Germinal center (tissue), 1 donor: ENCODE results near the gene QSER1.

Experiments
- DNase-seq: peaks from one replicate; pipeline ENCODE4 v3.0.0; 2012; ENCODE audit warnings: mixed read lengths, low spot score

The QSER1 gene

GRCh38 chr11:32890843-32891656, 1.6 kb upstream of the QSER1 start:
- DNase-seq: no peak

DNA sequence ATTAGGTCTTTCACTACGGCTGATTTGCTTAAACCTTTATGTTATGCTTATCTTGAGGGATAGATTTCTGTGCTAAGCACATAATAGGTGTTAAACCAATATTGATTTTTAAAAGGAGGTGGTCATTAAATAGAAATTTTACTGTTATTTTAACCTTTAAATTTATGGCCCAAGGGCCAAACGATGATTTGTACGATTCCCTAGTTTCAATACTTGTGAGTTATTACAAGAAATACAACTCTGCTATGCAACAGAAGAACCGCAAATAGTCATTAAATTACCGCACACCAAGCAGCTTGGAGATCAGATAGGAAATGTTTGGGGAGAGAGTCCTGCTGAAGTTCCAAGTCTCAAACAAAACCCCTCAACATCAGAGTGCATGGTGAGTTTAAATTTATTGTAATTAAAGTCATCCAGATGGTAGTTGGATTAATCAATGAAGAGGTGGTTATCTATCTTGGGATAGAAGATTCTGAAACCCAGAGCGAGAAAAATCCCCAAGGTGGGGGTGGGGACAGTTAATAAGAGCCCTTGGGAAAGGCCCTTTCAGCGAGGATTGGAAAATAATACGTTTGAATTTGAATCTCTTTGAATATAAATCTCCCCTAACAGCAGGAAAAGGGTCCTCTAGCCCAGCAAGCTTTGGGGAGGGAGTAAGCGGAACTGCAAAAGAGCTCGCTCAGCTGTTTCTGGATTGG, 805 bp upstream of the QSER1 start:
- DNase-seq: peak; percentile 58

- no peak for DNase-seq
Measured at GRCh38 chr11:32893093-32893342, 407 bp downstream of the QSER1 start.

DNA sequence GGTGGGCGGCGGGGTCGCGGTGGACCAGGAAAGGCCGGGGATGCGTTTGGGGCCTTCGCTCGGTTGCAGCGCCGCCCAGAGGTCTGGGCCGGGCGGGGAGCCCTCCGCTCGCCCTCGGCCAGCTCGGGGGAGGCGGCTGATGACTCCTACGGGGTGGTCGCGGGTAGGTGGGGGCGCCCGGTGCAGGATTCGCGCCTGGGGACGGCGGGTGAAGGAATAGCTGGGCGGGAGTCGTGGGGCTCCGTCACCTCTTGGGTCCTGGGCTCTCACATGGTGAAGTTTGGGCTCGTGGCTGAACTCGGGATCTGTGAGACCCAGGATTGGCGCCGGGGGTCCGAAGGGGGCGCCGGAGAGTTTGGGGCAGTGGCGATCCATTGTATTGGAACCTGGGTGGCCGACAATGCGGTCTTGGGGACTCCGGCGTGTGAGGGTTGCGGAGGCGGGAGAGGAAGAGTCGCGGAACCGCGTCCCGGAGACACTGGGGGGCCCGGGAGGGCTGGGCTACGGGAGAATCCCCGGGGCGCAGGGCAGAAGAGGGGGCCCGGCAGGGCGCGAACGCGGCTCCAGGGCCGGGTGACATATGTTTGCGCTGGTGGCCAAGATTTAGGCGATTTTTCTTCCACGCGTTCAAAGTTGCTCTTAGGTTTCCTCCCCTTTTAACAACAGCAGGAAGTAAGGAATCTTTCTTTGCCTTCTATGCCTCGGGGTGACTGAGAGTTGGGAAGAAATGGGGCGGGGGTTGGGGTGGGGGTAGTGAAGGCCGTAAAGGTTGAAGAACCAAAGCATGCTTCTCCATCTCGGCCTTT, 935 bp downstream of the QSER1 start:
- DNase-seq: peak; percentile 69

DNA sequence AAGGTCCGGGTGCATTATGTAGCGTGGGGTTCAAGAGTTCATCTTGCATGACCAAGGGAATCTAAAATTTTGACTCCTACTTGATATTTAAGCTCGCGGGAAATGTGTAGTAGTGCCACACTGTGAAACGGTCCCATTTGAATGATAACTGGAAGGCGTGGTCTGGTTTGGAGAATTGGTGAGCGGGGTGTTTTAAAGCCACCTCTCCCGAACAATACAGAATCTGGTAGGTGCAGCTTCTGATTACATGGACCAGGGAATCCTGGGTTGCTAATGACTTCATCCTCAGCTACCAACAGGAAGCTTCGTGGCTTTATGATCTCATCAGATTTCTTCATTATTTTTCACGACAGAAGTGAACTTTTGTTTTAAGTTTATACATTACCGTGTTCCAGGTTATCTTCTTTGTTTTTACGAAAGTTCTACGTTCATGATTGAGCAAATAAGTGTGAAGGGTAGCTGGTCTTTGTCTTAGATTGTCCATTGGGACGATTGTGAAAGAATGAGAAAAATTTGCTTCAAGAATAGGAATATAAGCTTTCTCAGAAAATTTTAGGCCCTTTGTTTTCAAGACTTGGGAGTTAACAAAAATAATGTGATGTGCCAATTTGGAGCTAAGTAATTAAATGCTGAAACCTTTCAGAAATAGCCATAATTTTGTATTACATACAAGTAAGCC, 1.7 kb downstream of the QSER1 start:
- peak; percentile 43 for DNase-seq

GRCh38 chr11:32894921-32895320, 2.3 kb downstream of the QSER1 start:
- no peak for DNase-seq

- DNase-seq: no peak
Measured at GRCh38 chr11:32895471-32895870, 2.9 kb downstream of the QSER1 start.

- DNase-seq: no peak
Measured at GRCh38 chr11:32897103-32897502, 4.5 kb downstream of the QSER1 start.

DNA sequence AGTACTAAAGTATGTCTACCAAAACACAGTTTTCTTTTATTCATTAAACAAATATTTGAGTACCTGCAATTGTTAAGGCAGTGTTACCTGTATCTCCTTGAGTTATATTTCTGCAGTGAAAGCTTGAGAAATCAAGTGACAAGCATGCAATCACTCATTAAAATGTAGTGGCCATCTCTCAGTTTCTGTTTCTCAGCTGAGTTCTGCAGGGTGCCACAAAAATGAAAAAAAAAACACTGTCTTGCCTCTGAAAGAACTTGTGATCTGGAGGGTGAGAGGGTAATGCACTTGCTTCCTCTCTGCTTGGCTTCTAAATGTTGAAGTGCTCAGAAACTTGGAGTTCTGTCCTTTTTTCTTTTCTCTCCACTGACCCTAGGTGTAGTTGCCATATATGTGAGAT, 6.8 kb downstream of the QSER1 start:
- DNase-seq: no peak

GRCh38 chr11:32902089-32902665, 9.6 kb downstream of the QSER1 start:
- no peak for DNase-seq

- no peak for DNase-seq
Measured at GRCh38 chr11:32905028-32905667, 12.5 kb downstream of the QSER1 start.

DNA sequence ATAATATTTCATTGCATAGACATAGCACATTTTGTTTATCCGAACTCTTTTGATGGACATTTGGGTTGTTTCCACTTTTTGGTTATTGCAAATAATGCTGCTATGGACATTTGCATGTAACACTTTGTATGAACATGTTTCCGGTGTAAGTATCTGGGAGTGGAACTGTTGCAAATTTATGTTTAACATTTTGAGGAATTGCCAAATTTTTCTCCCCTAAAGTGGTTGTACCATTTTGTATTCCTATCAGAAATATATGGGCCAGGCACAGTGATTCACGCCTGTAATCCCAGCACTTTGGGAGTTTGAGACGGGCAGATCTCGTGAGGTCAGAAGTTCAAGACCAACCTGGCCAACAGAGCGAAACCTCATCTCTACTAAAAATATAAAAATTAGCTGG, 16.0 kb downstream of the QSER1 start:
- no peak for DNase-seq

- no peak for DNase-seq
Measured at GRCh38 chr11:32911413-32911812, 18.8 kb downstream of the QSER1 start.

DNA sequence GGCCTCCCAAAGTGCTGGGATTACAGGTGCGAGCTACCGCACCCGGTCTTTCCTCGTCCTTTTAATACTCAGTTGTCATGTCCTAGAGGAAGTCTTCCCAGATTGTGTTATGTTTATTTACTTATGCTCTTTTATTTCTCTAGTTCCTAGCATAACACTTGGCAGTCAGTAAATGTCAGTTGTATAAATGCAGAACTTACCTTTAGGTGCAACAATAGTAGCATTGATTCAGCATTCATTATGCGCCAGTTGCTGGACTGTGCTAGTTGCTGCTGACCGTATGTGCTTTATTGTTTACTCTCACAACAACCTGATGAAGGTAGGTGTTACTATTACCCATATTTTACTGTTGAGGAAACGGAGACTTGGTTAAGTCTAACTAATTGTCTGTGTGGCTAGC, 20.8 kb downstream of the QSER1 start:
- DNase-seq: no peak

GRCh38 chr11:32916361-32916760, 23.8 kb downstream of the QSER1 start:
- DNase-seq: no peak

DNA sequence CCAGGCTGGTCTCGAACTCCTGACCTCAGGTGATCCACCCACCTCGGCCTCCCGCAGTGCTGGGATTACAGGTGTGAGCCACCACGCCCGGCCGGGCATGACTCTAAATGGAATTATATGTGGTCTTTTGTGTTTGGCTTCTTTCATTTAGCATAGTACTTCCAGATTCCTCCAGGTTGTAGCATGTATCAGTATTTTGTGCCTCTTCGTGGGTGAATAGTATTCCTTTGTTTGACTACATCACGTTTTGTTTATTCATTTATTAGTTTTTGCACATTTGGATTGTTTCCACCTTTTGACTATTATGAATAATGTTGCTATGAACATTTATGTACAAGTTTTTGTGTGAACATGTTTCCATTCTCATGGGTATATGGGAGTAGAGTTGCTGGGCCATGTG, 24.4 kb downstream of the QSER1 start:
- DNase-seq: no peak

GRCh38 chr11:32918427-32918826, 25.8 kb downstream of the QSER1 start:
- no peak for DNase-seq

GRCh38 chr11:32919338-32919737, 26.7 kb downstream of the QSER1 start:
- no peak for DNase-seq

GRCh38 chr11:32920570-32920969, 28.0 kb downstream of the QSER1 start:
- DNase-seq: no peak

- no peak for DNase-seq
Measured at GRCh38 chr11:32921204-32921603, 28.6 kb downstream of the QSER1 start.

DNA sequence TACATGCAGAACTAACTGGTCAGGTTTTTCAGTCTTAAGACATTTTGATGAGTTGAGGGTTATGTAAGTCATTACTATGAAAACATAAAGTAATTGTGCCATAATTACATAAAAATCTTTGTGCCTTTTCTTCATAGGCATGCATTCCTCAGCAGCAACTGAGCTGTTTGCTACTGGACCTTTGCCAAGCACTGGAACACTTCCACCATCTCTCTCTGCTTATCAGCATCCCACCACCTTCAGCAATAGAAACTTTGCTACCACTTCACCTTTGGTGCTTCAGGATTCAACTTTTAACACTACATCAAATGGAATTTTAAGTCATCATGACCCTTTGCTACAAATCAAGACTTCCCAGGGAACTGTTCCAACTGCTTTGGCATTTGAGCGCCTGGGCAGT, 39.0 kb downstream of the QSER1 start:
- no peak for DNase-seq

- DNase-seq: no peak
Measured at GRCh38 chr11:32932196-32932595, 39.6 kb downstream of the QSER1 start.
